ENCODE data around the gene AP3B1.

- TF ChIP-seq EZH2 (IDR thresholded peaks at IDR 0.05; ENCODE audit: borderline replicate concordance, insufficient read depth, low read depth, low read length, poor library complexity, severe bottlenecking), result no peak
- TF ChIP-seq, protein P1, sequence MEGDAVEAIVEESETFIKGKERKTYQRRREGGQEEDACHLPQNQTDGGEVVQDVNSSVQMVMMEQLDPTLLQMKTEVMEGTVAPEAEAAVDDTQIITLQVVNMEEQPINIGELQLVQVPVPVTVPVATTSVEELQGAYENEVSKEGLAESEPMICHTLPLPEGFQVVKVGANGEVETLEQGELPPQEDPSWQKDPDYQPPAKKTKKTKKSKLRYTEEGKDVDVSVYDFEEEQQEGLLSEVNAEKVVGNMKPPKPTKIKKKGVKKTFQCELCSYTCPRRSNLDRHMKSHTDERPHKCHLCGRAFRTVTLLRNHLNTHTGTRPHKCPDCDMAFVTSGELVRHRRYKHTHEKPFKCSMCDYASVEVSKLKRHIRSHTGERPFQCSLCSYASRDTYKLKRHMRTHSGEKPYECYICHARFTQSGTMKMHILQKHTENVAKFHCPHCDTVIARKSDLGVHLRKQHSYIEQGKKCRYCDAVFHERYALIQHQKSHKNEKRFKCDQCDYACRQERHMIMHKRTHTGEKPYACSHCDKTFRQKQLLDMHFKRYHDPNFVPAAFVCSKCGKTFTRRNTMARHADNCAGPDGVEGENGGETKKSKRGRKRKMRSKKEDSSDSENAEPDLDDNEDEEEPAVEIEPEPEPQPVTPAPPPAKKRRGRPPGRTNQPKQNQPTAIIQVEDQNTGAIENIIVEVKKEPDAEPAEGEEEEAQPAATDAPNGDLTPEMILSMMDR (IDR thresholded peaks at IDR 0.05), result no peak
These were observed 137.5 kb downstream of the AP3B1 start for GRCh38 chr5:78157001-78157400.
